Endothelial cell of umbilical vein (primary cell): Measurements from ENCODE around the gene TLNRD1. TPM values are rescaled to one million over a fixed set of nuclear protein-coding genes. Genes with fewer than 3 reads are reported as not detected.

Experiments
- BruUV-seq: library from RNA; stranded (reverse); fragments of 400-500 nt; replicated peaks from 2 replicates; lab custom pipeline; 2021; lab: Mats Ljungman, UMichigan
- CTCF ChIA-PET: fragments of 300-600, 350-600 bp; sonication (Branson Sonifier 250); formaldehyde crosslinking; loops from one replicate; lab custom pipeline; 2021; ENCODE audit warnings: antibody characterized with exemption, inconsistent platforms; lab: Charles Lee
- POLR2A ChIA-PET: fragments of 300-600, 350-600 bp; sonication (Branson Sonifier 250); formaldehyde crosslinking; loops from one replicate; lab custom pipeline; 2021; ENCODE audit warnings: antibody characterized with exemption, inconsistent platforms; lab: Charles Lee
- DNase-seq: peaks from one replicate; pipeline ENCODE4 v3.0.0-alpha.2; 2011; ENCODE audit warnings: low read depth, low spot score
- FAIRE-seq: peaks from 2 replicates; lab custom pipeline; 2011; peaks lifted over from hg19 to GRCh38; lab: Jason Lieb, UNC
- H2AFZ ChIP-seq: 2 replicates; pipeline ENCODE4 v1.6.0; 2012; ENCODE audit warnings: low read depth, low read length, control low read depth, inconsistent platforms
- H3K27ac ChIP-seq: 2 replicates; pipeline ENCODE4 v1.5.1; 2011; ENCODE audit warnings: low read depth, mild to moderate bottlenecking, control low read depth, low read length, moderate library complexity; ENCODE audit not compliant: insufficient read depth
- H3K27me3 ChIP-seq, 2 experiments: 2 replicates each; pipeline versions ENCODE4 v1.6.0 to v1.6.1; 2011; ENCODE audit warnings: low read length in 2 of 2, mixed read lengths in 1 of 2; ENCODE audit not compliant: control insufficient read depth in 2 of 2, insufficient read depth in 2 of 2
- H3K36me3 ChIP-seq, 2 experiments: 2 replicates in 1 of 2; 3 replicates in 1 of 2; pipeline ENCODE4 v1.5.1; 2011; ENCODE audit warnings: low read length in 2 of 2, mild to moderate bottlenecking in 1 of 2, moderate library complexity in 1 of 2; ENCODE audit not compliant: control insufficient read depth in 2 of 2, insufficient read depth in 2 of 2; ENCODE audit errors: extremely low read depth in 1 of 2
- H3K4me1 ChIP-seq: 3 replicates; pipeline ENCODE4 v1.5.1; 2011; ENCODE audit warnings: mild to moderate bottlenecking, low read length; ENCODE audit not compliant: control insufficient read depth, insufficient read depth; ENCODE audit errors: extremely low read depth
- H3K4me2 ChIP-seq: 2 replicates; pipeline ENCODE4 v1.6.1; 2011; ENCODE audit warnings: low read length, control low read depth, mixed read lengths; ENCODE audit not compliant: insufficient read depth
- H3K4me3 ChIP-seq, 3 experiments: fragments of 200-600 bp in 1 of 3; sonication (generic), shearing (Covaris generic) in 1 of 3; replicated peaks in 1 of 3; 2 replicates each; pipeline ENCODE4 v1.5.1; 2011 to 2016; ENCODE audit warnings: control low read depth in 3 of 3, low read length in 3 of 3, mild to moderate bottlenecking in 2 of 3, inconsistent platforms in 1 of 3, low read depth in 1 of 3, moderate library complexity in 1 of 3; ENCODE audit not compliant: insufficient read depth in 1 of 3
- H3K79me2 ChIP-seq: 2 replicates; pipeline ENCODE4 v1.6.0; 2012; ENCODE audit warnings: low read length, inconsistent platforms; ENCODE audit not compliant: control insufficient read depth, insufficient read depth
- H3K9ac ChIP-seq: replicated peaks from 2 replicates; pipeline ENCODE3; 2011; ENCODE audit warnings: low read length, control low read depth; ENCODE audit not compliant: insufficient read depth; ENCODE audit errors: extremely low read depth
- H3K9me1 ChIP-seq: replicated peaks from 3 replicates; pipeline ENCODE4 v1.6.0; 2011; ENCODE audit warnings: mild to moderate bottlenecking, low read length; ENCODE audit not compliant: control insufficient read depth, insufficient read depth; ENCODE audit errors: extremely low read depth
- H3K9me3 ChIP-seq: replicated peaks from 2 replicates; pipeline ENCODE4 v1.5.1; 2012; ENCODE audit warnings: low read length, inconsistent platforms; ENCODE audit not compliant: control insufficient read depth, insufficient read depth
- H4K20me1 ChIP-seq: replicated peaks from 2 replicates; pipeline ENCODE3; 2011; ENCODE audit warnings: mild to moderate bottlenecking, low read length; ENCODE audit not compliant: control insufficient read depth, insufficient read depth; ENCODE audit errors: extremely low read depth
- CTCF ChIP-seq, 2 donors: IDR thresholded peaks; 1 replicate in 1 of 2; 2 replicates in 1 of 2; pipeline ENCODE4 v1.5.1; 2011; ENCODE audit warnings: low read length in 2 of 2, mild to moderate bottlenecking in 2 of 2, moderate library complexity in 2 of 2, control low read depth in 1 of 2, inconsistent platforms in 1 of 2, low read depth in 1 of 2; ENCODE audit not compliant: insufficient read depth in 1 of 2; ENCODE audit errors: extremely low read depth in 1 of 2
- EZH2 ChIP-seq: IDR thresholded peaks from 2 replicates; pipeline ENCODE4 v1.6.1; 2012; ENCODE audit warnings: borderline replicate concordance, low read depth, mild to moderate bottlenecking, moderate library complexity, low read length, inconsistent platforms; ENCODE audit not compliant: severe bottlenecking
- FOS ChIP-seq: IDR thresholded peaks from 2 replicates; pipeline ENCODE4 v1.6.1; 2011; ENCODE audit warnings: mild to moderate bottlenecking, low read length, moderate library complexity, borderline replicate concordance; ENCODE audit not compliant: insufficient read depth
- GATA2 ChIP-seq: IDR thresholded peaks from 2 replicates; pipeline ENCODE4 v1.7.0; 2011; ENCODE audit warnings: low read depth, mild to moderate bottlenecking, moderate library complexity, mixed read lengths, low read length; ENCODE audit not compliant: insufficient read length, insufficient read depth
- JUN ChIP-seq: IDR thresholded peaks from 2 replicates; pipeline ENCODE4 v1.6.1; 2011; ENCODE audit warnings: borderline replicate concordance, low read depth; ENCODE audit not compliant: insufficient read length, insufficient read depth
- MAX ChIP-seq: IDR thresholded peaks from 2 replicates; pipeline ENCODE4 v1.6.1; 2011; ENCODE audit not compliant: insufficient read depth, insufficient read length
- MYC ChIP-seq: IDR thresholded peaks from one replicate; pipeline ENCODE4 v1.6.1; 2011; ENCODE audit warnings: mild to moderate bottlenecking, low read depth, low read length
- POLR2A ChIP-seq: IDR thresholded peaks from 2 replicates; pipeline ENCODE4 v1.6.1; 2012; ENCODE audit warnings: low read depth, mild to moderate bottlenecking, control low read depth, low read length
- POLR2AphosphoS5 ChIP-seq: IDR thresholded peaks from 2 replicates; pipeline ENCODE4 v1.6.1; 2012; ENCODE audit warnings: low read depth, mild to moderate bottlenecking, control low read depth, low read length, moderate library complexity; ENCODE audit not compliant: insufficient read depth
- dilution Hi-C: fragments of 300-500 bp; cut with MboI; formaldehyde crosslinking; loops from one replicate; pipeline ENCODE4 v1.15.0; 2019; ENCODE audit warnings: low sequenced_read_pairs; ENCODE audit not compliant: extremely low pct_ligation_motif_present
- intact Hi-C: fragments of 100-400 bp; cut with micrococcal nuclease; formaldehyde crosslinking; loops from one replicate; pipeline ENCODE4 v1.10.0; 2022
- polyA plus RNA-seq, 4 experiments: library from polyadenylated mRNA; depleted of rRNA in 3 of 4; stranded (reverse) in 3 of 4; unstranded in 1 of 4; fragments of >200 nt; gene quantifications; 2 replicates each; pipeline versions ENCODE4 v1.2.1 to v1.2.3, GENCODE V29; 2011 to 2012; ENCODE audit warnings: missing spikeins in 1 of 4
- total RNA-seq: library from RNA; stranded (reverse); gene quantifications from 2 replicates; pipeline ENCODE4 v1.2.3, GENCODE V29; 2021

Gene TLNRD1
- total and polyA plus RNA-seq, 2 donors (not counting 3 experiments of a cell fraction or from before 2014, with no cell fraction given) = 17.8 to 33.0 TPM

- H3K9me3 ChIP-seq = no peaks in the 10 kb centered on the region
- H3K4me3 ChIP-seq = peak overlapping the region; percentile 72 to 87 (median 75)
- FAIRE-seq (no peak), DNase-seq (no peak)
- H3K4me1 ChIP-seq = peaks cover 35% of the 10 kb centered on the region
- TF ChIP-seq MAX = no peak
- TF ChIP-seq JUN = no peak
- TF ChIP-seq GATA2 = no peak
- no peak for TF ChIP-seq POLR2A
- no peak for TF ChIP-seq POLR2AphosphoS5
- no peak for TF ChIP-seq EZH2
- no peak for TF ChIP-seq FOS
- TF ChIP-seq CTCF (IDR thresholded peaks at IDR 0.05; ENCODE audit: extremely low read depth in 1 of 2, insufficient read depth in 1 of 2, low read depth in 1 of 2, low read length in 2 of 2) = no peak
- no peak for TF ChIP-seq MYC
- ChIA-PET POLR2A (interaction anchor here (0.8 to 2.7 kb wide), 7 partner anchors 10 to 104 kb away, joined by 3 to 16 read pairs (median 5); no protein-coding TSS in a partner anchor), CTCF (interaction anchor here (0.9 to 8.6 kb wide), 12 partner anchors 9 to 264 kb away, joined by 3 to 114 read pairs (median 8); no protein-coding TSS in a partner anchor)
- peaks cover 60% of the 10 kb centered on the region for H3K79me2 ChIP-seq
- H3K4me2 ChIP-seq = peak overlapping the region; percentile 82
- peaks cover 0 to 4% of the 10 kb centered on the region in 2 experiments for H3K36me3 ChIP-seq
- intact Hi-C loops = loop anchor here (1.0 to 10.0 kb wide), 2 partner anchors 27 to 1043 kb away; partner anchors contain the start of gene MEX3B
- no peaks in the 10 kb centered on the region for H3K9me1 ChIP-seq
- peak overlapping the region; percentile 96 for H3K9ac ChIP-seq
- BruUV-seq = no TSS peak
- no peak overlapping the region for H2AFZ ChIP-seq
- no peaks in the 10 kb centered on the region for H3K27me3 ChIP-seq
- dilution Hi-C loops = no loop called here
- peak overlapping the region; percentile 50 for H3K27ac ChIP-seq
- H4K20me1 ChIP-seq = peaks cover 4% of the 10 kb centered on the region
Measured at GRCh38 chr15:81002009-81002330, 1.2 kb downstream of the TLNRD1 start.
